GM21737 (cell line): ENCODE measurements around the gene EPAS1.

Experiments used
- ATAC-seq: cut with Tn5 transposase; IDR thresholded peaks from one replicate; pipeline ENCODE4 v1.9.1; 2021; ENCODE audit warnings: mild to moderate bottlenecking, moderate library complexity; ENCODE audit not compliant: unreplicated experiment

Gene EPAS1

DNA sequence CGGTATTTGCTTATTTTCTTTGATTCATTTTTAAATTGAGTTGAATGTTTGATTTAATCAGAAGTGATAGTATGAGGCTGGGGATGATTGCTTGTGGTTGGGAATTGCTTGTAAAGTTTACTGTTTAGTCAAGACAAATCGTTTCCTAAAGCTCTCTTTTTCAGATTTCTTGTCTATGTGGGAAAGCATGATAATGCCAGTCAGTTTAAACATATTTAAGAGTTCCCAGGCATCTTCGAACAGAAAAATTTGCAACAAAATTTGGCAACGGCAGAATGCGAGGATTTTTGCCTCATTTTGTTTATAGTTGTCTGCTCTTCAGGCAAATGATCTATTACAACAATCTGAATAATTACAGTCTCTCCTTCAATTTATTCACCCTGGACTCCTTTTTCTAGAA, 22.5 kb downstream of the EPAS1 start:
- ATAC-seq, result no peak

DNA sequence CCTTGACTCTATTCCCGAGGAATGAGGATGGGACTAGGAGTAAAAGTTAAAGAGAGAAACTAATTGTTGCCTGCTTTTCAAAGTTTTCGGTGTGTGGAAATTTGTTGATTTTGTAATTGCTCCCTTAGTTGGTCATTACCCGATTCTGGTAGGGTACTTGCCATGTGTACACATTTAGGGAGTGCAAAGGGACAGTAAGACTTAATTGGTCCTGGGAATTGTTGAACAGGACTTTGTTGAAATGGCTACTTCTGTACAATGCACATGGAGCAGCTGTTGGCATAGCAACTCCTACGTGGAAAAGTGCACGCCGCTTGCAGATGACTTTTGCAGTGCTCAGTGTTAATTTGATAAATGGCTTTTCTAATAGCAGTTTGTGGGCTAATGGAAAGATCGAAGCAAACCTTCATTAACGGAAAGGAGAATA, 22.9 kb downstream of the EPAS1 start:
- no peak for ATAC-seq

DNA sequence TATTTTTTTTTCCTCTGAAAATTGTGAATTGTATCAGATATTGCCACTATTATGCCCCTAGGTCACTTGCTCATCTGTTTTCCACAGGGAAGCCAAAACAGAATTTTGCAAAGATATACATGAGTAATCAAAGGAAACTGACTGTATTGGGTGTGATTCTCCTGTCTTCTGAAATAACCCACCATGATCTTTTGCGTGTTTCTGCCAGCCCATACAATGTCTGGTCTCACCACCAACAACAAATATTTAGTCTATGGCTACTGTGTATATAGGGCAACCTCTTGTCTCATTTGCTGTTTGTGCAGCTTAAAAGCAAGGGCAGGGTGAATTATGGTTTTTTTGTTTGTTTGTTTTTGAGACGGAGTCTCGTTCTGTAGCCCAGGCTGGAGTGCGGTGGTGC, 26.5 kb downstream of the EPAS1 start:
- ATAC-seq, result no peak

DNA sequence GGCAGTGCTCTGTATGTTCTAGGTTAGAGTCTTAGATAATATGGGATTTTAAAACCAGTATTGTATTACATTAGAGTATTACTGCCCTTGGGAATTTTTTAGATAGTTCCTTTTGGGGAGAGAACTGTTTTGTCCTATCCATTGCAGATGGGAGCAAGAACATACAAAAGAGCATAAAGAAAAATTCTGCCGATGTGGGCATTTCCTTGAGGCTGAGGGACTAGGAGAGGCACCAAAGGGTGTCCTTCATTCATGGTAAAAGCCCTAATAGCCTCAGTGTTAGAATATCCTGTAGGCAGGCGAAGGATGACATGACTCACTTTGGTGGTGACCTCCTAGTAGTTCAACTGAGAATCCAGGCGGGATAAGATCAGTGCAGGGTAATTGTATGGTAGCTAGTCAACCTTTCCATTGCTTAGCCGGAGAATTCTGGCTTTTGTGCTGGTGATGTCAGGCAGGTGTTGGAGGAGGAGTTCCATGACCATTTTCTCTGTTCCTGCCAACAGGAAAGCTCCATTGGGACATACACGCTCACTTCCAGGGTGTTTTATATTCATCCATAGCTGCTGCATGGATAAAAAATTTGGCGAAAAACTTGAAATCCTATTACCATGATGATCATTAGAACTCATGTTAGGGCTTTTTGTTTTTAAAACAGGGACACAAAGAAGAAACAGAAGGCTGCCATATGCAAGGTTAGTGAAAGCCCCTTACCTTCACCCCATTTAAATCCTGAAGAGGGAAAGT, 28.1 kb downstream of the EPAS1 start:
- ATAC-seq, result no peak

DNA sequence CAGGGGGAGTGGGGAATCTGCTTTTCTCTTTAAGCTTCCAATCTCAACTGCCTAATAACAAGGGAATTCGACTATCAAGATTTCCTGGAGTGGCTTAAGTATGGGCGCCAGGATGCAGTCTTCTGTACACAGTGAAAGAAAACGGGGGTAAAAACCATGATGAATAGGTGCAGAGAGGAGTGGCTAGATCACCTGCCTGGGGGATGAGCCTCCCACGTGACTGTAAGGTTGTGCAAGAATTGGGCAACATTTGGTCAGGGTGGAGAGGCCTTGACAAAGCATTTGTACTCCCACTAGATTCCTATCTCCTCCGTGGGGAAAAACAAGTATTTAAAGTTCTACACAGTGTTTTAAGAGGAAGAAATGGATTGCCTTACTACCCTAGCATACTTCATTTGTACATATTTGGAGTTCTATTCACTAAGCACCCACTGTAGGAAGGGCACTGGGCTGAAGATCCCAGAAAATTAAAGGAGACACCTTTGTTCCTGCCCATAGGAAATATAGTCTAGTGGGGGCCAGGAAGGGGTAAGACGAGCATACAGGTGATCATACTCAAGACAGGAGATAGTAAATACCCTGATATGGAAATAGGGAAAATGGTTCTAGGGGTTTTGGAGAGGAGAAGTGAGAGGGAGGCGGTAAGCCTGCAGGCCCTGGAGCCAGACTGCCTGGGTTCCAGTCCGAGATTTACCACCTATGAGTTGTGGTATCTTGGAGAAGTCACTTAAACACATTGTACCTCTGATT, 29.2 kb downstream of the EPAS1 start:
- ATAC-seq, result no peak

DNA sequence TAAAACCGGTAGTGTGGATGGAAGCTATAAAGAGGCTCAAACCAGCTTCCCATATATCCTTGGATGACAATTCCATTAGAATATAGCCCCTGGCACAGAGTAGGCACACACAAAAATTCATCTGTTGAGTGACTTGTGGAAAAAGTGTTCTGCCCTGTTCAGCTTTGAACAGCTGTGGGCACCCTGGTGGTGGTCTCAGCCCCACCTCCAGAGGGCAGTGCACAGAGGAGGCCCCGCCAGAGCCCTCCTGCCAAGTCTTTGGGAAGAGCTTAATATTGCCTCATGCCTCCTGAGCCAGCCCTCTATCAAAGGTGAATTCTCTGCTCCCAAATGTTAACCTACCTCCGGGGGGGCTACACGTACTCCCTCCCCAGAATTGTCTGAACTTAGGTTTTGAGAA, 30.4 kb downstream of the EPAS1 start:
- ATAC-seq, result no peak

DNA sequence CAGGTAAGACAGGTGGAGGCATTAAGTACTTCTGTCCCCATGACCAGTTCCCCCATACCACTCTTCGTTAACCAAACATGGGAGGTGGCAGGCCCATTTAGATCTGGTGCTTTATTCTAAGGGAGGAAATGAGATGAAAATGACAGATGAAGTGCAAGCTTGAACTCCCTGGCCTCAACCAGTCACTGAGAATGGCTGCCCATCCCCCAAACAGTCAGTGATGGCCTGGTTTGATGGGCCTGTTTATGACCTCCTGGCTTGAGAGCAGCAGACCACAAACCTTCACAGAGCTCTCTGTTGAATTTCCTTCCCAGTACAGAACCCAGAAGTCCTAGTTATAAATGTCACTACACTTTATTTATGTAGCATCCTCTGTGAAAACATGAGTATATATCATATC, 31.1 kb downstream of the EPAS1 start:
- ATAC-seq, result no peak

DNA sequence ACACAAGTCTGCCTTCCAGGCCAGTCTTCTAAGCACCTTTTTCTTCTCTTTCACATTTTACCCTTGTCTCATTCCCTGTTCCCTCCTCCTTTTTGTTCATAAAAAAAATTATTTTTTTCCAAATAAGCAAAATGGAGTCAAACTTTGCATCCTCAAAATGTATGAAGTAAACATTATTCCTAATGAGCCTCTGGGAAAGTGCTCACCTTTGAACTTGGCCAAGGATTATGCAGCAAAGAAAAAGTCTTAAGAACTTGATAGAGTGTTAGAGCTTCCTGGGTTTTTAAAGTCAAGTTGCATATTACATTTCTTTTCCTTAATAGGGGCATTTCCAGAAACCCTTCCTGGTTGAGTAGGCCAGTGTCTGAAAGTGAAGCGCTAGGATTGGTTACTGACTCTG, 31.6 kb downstream of the EPAS1 start:
- ATAC-seq, result no peak

DNA sequence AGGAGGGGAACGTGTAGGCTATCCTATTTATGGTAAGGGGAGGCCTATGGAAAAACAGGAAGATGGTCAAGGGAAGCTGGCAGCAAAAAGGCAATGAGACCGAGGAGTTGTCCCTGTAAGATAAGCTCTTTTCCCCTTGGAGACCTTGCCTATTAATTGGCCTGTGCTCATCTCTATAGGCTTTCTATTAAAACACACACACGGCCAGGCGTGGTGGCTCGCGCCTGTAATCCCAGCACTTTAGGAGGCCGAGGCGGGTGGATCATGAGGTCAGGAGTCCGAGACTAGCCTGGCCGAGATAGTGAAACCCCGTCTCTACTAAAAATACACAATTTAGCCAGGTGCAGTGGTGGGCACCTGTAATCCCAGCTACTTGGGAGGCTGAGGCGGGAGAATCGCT, 32.1 kb downstream of the EPAS1 start:
- ATAC-seq, result no peak

DNA sequence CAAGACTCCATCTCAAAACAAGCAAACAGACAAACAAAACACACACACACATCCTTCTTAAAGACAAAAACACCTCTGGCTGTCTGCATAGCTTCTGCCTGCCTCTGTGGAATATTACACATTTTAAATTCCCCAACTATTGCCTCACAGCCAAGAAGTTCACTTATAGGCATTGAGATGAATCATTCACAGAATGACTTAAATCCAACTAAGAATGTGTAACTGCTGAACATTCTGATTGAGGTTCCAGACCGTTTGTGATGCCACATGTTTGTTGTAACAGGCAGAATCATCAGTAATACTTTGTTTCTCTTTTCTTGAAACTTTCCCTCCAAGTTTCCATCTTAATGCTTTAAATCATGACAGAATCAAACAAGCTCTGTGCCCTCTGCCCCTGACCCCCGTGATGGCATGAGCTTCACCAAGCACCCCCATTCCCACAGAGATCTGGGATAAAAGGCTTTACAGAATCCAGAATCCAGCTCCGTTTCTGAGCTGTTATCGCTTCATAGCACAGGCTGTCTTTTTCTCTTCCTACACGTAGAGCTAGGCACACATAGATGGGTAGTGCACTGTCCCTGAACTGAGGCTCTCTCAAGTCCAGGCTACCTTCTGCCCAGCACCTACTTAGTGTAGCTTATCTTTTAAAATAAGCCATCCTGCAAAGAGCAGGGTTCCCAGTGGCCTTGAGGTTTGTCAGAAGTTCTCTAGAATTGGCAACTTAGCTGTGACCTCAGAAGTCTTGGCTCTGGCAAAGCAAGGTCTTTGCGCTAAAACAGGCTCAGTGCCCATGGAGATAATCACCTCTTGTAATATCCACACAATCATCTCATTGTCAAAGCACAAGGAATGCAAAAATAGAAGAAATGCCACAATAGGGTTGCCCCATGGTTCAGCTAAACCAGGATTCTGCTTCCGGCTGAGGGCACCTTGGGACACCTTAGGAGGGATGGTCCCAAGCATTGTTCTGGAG, 32.9 kb downstream of the EPAS1 start:
- no peak for ATAC-seq

DNA sequence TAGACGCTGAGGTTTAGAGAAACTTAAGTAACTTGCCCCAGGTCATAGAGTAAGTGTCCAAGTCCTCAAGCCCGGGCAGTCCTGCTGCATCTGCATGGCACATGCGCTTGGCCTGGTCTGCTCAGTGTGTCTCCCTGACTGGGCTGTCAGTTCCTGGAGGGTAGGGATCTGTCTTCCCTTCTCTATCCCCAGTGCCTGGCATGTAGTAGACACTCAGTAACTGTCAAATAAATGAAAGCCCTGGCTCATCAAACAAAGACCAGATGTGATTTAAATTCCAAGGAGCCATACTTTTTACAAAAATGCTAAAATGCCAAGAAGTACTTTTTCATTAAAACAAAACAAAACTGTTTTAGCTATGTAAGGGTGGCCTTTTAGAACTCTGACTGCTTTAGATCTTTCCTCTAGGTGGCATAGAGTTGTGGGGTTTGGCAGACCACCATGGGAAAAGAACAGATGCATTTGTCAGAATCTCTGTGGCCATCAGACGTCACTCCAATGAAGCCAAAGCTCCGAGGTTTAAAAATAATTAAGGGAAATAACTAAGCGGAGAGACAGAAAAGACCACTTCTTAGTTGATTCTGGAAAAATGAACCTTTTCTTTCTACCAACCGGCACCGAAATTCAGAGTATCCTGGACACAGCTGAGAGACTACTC, 34.0 kb downstream of the EPAS1 start:
- ATAC-seq, result no peak

DNA sequence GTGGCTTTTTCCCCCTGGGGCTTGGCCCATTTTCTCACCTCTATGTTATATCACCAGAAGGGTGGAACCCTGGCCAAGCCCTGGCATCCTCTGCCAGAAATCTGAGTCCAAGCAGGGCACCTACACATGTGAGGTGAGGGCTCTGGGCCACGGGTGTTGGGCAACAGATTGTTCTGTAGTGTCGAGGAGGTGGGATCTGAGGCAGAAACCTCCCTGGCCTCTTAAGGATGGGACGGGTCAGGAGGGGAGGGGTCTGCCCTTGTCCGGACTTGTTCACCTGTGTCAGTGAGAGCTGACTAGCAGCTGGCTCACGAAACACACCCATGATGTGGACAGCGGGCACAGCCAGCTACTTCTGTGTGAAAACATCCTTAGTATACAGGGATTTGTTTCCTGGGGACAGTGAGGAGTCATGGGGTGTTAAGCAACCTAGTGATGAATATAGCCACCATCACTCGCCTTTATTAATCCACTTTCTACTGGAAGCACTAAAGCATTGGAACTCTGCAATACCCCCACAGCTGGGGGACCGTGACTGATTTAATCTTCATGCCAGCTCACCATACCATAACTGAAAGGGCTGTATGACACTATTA, 35.6 kb downstream of the EPAS1 start:
- no peak for ATAC-seq

DNA sequence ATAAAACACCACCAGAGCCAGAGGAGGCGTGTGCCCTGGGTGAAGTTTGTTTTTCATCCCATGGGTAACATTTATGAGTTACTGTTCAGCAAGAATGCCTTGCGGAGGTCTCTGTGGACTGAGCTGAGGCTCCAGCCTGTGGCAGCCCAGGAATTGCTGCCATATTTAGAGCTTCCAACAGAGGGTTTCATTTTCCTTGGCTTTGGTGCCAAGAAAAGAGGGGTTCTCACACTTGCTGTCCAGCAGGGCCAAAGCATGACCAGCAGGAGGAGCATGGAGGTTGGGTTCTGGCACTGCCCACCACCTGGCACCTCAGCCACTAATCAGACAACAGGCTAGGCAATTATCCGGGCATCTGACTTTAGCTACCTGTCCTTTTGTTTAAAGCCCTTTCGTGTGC, 36.7 kb downstream of the EPAS1 start:
- no peak for ATAC-seq

DNA sequence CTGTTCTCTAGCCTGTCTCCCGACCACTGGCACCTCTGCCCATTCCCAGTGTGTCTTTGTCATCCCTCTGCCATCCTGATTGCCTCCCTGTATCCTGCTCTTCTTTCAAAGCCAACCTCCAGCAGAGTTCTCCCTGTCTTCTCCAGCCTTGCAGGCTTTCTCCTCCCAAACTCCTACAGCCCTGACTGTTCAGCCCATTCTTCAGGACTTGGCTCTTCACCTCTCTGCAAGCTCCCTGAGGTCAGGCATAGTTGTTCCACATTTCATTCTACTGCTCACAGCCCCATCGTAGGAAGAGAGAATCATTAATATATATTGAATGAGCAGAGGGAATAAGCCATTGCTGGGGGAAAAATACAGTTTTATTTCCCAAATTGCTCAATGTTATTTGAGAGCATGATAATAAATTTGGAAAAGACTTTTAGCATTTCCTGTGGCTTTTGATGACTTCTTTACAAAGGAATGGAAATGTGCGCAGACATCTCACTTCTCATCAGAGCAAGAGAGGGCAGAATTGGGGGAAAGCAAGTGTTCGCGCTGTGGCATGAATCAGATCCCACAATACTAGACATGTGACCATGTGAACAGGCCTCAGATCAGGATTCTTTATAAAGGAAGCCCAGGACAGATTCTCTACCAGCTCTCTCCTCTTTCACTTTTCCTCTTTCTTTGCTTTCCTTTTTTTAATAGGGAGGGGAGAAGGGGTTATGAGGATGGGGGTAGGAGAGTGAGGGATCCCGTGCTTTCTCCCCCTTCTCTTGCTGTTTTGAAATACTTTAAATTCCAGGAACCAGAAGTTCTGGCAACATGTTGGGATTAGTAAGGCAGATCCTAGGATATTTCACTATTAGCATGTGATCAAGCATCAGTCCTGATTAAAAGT, 37.4 kb downstream of the EPAS1 start:
- ATAC-seq, result no peak

DNA sequence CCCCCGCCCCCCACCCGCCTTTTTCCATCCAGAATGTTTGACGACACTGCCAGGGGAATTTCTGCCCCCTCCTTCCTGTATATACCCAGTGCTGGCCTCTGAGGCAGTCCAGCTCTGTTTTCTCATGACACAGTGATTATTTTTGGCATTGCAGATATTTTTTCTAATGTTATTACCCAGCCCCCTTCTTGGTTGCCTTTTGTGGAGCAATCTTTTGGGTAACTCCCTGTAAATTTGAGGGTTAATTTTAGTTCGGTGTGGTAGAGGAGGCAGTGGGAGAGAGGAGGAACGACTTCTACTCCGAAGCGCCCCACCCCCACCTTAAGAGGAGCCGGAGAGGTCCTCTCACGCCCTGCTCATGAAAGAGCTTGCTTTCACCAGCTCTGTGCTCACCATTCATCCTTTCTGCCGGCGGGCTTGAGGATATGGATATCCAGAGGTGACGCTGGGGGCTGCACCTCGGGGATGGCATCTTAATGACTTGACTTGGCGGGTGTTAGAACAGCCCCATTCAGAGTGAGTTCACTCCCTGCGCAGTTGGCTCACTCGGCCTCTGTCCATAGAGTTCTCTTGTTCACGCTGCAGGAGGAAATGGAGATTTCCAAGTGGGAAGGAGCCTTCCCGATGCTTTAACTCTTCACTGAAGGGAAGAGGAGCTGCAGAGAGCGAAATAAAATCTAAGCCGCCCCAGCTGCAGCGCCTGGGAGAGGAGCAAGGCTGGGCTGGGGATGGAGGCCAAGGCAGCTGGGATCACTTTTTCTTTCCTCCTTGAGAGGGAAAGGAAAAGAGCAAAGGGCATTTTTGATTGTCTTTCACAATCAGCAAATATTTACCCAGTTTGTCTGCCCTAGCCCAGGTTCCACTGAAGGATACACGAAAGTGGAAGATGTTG, 38.4 kb downstream of the EPAS1 start:
- no peak for ATAC-seq

DNA sequence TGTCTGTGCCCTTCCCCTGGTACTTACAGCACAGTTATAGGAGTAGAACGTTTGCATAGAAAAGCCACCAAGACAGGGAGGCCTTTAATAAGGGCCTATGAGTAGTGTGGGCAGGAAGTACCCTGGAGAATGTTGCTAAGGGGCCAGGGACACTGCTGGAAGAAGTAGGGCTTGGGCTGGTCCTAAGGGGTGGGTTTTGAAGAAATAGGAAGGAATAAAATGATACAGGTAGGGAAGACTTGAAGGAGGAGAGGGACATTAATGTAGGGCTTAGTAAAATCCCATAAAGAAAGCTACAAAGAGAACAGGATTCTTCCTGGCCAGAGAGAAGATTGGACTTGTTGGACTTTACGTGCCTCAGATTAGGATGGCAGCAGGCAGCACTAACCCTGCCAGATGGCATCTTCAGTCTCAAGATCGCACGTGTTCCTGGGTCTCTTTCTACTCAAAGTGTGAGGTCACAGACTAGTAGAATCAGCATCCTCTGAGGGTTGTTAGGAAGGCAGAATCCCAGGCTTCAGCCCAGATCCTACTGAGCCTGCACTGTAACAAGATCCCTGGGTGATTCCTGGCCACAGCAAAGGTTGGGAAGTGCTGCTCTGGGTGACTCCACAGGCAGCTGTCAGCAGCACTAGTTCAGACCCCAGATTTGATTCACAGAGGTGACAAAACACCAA, 39.2 kb downstream of the EPAS1 start:
- ATAC-seq, result no peak

DNA sequence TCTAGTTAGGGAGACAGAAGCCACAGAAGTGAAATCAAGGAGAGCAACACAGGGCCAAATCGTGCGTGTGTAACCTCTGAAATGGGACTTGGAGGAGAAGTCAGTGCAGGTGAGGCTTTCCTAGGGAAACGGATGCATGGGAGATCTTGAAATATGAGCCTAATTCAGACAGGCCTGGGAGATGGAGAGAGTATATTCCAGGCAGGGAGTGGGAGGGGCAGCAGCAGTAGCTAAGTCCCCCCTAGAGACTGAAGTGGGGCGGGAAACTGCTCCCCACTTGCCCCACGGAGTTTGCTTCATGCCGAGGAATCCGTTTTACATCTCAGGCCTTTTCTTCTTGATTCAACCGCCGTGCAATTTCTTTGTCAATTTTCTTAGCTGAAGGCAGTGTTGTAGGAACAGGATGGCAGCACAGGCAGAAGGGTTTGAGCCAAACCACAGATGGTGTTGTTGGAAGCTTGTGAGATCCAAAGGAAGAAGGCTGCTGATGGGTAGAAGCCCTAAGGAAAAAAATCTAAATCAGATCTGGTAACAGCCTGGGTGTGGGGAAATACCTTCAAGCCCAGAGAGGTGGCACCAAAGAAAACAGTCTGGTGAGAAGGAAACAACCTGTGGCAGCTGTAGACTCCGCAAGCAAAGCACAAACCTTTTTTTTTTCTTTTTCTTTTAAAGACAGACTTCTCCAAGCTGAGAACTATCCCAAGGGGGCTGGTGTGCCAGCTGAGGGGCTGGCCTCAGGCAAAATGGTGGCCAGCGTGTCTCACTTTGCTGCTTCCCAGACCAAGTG, 40.2 kb downstream of the EPAS1 start:
- ATAC-seq, result no peak
